HEK293 (cell line): ENCODE results near the gene WAPL.
A peak's percentile ranks its signal among the peaks of the same experiment; 100 is the strongest.

ENCODE experiments used
- CTCF ChIA-PET: fragments of 350-600 bp; formaldehyde crosslinking; extraction: SDS; loops from one replicate; lab custom pipeline; 2021; ENCODE audit warnings: antibody characterized with exemption; lab: Yijun Ruan, JAX
- POLR2A ChIA-PET: fragments of 300-600 bp; formaldehyde crosslinking; extraction: SDS; loops from one replicate; lab custom pipeline; 2020; ENCODE audit warnings: antibody characterized with exemption, inconsistent platforms; lab: Yijun Ruan, JAX
- H3K27ac ChIP-seq: fragments of 200-500 bp; sonication (Bioruptor generic); 2 replicates; pipeline ENCODE4 v1.5.1; 2014; ENCODE audit warnings: low read depth, low read length, control low read depth, inconsistent platforms; ENCODE audit errors: extremely low read depth
- H3K36me3 ChIP-seq, 2 experiments: fragments of 200-500 bp in 1 of 2; sonication (Bioruptor generic) in 1 of 2; 1 replicate in 1 of 2; 2 replicates in 1 of 2; pipeline ENCODE4 v1.5.1; 2014 to 2017; ENCODE audit warnings: inconsistent platforms in 2 of 2, low read length in 2 of 2; ENCODE audit not compliant: control insufficient read depth in 2 of 2, insufficient read depth in 1 of 2
- H3K4me1 ChIP-seq: fragments of 200-500 bp; sonication (Bioruptor generic); 2 replicates; pipeline ENCODE4 v1.5.1; 2014; ENCODE audit warnings: mild to moderate bottlenecking, low read length, inconsistent platforms; ENCODE audit not compliant: control insufficient read depth, insufficient read depth
- H3K4me3 ChIP-seq: 2 replicates; pipeline ENCODE4 v1.5.1; 2011; ENCODE audit warnings: low read depth, mild to moderate bottlenecking, control low read depth, low read length, moderate library complexity
- H3K9me3 ChIP-seq: fragments of 200-500 bp; sonication (Bioruptor generic); 2 replicates; pipeline ENCODE4 v1.5.1; 2014; ENCODE audit warnings: low read depth, low read length, inconsistent platforms; ENCODE audit not compliant: control insufficient read depth, insufficient read depth
- BCL6B ChIP-seq: fragments of 450-650 bp; formaldehyde crosslinking; IDR thresholded peaks from 2 replicates; pipeline ENCODE4 v1.5.1; 2017; ENCODE audit warnings: missing biosample characterization, missing genetic modification characterization
- GLIS1 ChIP-seq: fragments of 450-650 bp; formaldehyde crosslinking; IDR thresholded peaks from 2 replicates; pipeline ENCODE4 v1.5.1; 2016; ENCODE audit warnings: missing biosample characterization, missing genetic modification characterization
- GLIS2 ChIP-seq: fragments of 450-650 bp; formaldehyde crosslinking; IDR thresholded peaks from 2 replicates; pipeline ENCODE4 v1.5.1; 2016; ENCODE audit warnings: missing biosample characterization, missing genetic modification characterization
- IKZF3 ChIP-seq: fragments of 450-650 bp; IDR thresholded peaks from 2 replicates; pipeline ENCODE4 v1.5.0; 2018; ENCODE audit warnings: missing biosample characterization, mild to moderate bottlenecking, missing genetic modification characterization, moderate library complexity
- INSM2 ChIP-seq: fragments of 450-650 bp; formaldehyde crosslinking; IDR thresholded peaks from 2 replicates; pipeline ENCODE4 v1.5.1; 2016; ENCODE audit warnings: missing biosample characterization, missing genetic modification characterization
- KLF10 ChIP-seq: fragments of 450-650 bp; IDR thresholded peaks from 2 replicates; pipeline ENCODE4 v1.5.1; 2018; ENCODE audit warnings: missing biosample characterization, mild to moderate bottlenecking, missing genetic modification characterization
- KLF16 ChIP-seq: fragments of 450-650 bp; formaldehyde crosslinking; IDR thresholded peaks from 2 replicates; pipeline ENCODE4 v1.5.1; 2017; ENCODE audit warnings: missing biosample characterization, missing genetic modification characterization
- KLF7 ChIP-seq: fragments of 450-650 bp; formaldehyde crosslinking; IDR thresholded peaks from 2 replicates; pipeline ENCODE4 v1.5.1; 2016; ENCODE audit warnings: missing biosample characterization, missing genetic modification characterization, borderline replicate concordance
- PBX3 ChIP-seq: sonication (generic); formaldehyde crosslinking; IDR thresholded peaks from 2 replicates; pipeline ENCODE4 v1.8.1; 2022; ENCODE audit warnings: mild to moderate bottlenecking, moderate library complexity, missing genetic modification reagents
- PRDM1 ChIP-seq: fragments of 450-650 bp; formaldehyde crosslinking; IDR thresholded peaks from 2 replicates; pipeline ENCODE4; 2016; ENCODE audit warnings: missing biosample characterization, missing genetic modification characterization
- PRDM4 ChIP-seq: fragments of 450-650 bp; formaldehyde crosslinking; IDR thresholded peaks from 2 replicates; pipeline ENCODE4 v1.5.1; 2017; ENCODE audit warnings: missing biosample characterization, missing genetic modification characterization
- SALL2 ChIP-seq: fragments of 450-650 bp; formaldehyde crosslinking; IDR thresholded peaks from 2 replicates; pipeline ENCODE4 v1.5.0; 2017; ENCODE audit warnings: missing biosample characterization, mild to moderate bottlenecking, missing genetic modification characterization, borderline replicate concordance
- SCRT2 ChIP-seq: fragments of 450-650 bp; formaldehyde crosslinking; IDR thresholded peaks from 2 replicates; pipeline ENCODE4 v1.5.1; 2016; ENCODE audit warnings: missing biosample characterization, missing genetic modification characterization
- ZBTB17 ChIP-seq: fragments of 450-650 bp; formaldehyde crosslinking; IDR thresholded peaks from 2 replicates; pipeline ENCODE4 v1.5.1; 2016; ENCODE audit warnings: missing biosample characterization, missing genetic modification characterization
- ZBTB20 ChIP-seq: fragments of 450-650 bp; formaldehyde crosslinking; IDR thresholded peaks from 2 replicates; pipeline ENCODE4 v1.5.1; 2016; ENCODE audit warnings: missing biosample characterization, missing genetic modification characterization
- ZBTB8A ChIP-seq: fragments of 450-650 bp; formaldehyde crosslinking; IDR thresholded peaks from 2 replicates; pipeline ENCODE4 v1.5.1; 2016; ENCODE audit warnings: missing biosample characterization, missing genetic modification characterization
- ZEB2 ChIP-seq: fragments of 450-650 bp; formaldehyde crosslinking; IDR thresholded peaks from 2 replicates; pipeline ENCODE4 v1.5.1; 2016; ENCODE audit warnings: missing biosample characterization, missing genetic modification characterization
- ZNF114 ChIP-seq: fragments of 450-650 bp; formaldehyde crosslinking; IDR thresholded peaks from 2 replicates; pipeline ENCODE4 v1.5.0; 2017; ENCODE audit warnings: missing biosample characterization, missing genetic modification characterization
- ZNF138 ChIP-seq: fragments of 450-650 bp; formaldehyde crosslinking; IDR thresholded peaks from 2 replicates; pipeline ENCODE4 v1.5.1; 2016; ENCODE audit warnings: missing biosample characterization, missing genetic modification characterization, borderline replicate concordance
- ZNF16 ChIP-seq: fragments of 450-650 bp; formaldehyde crosslinking; IDR thresholded peaks from 2 replicates; pipeline ENCODE4 v1.5.1; 2016; ENCODE audit warnings: low read depth, missing biosample characterization, missing genetic modification characterization
- ZNF223 ChIP-seq: fragments of 450-650 bp; formaldehyde crosslinking; IDR thresholded peaks from 2 replicates; pipeline ENCODE4 v1.5.1; 2016; ENCODE audit warnings: missing biosample characterization, missing genetic modification characterization
- ZNF23 ChIP-seq: fragments of 450-650 bp; formaldehyde crosslinking; IDR thresholded peaks from 2 replicates; pipeline ENCODE4 v1.5.1; 2016; ENCODE audit warnings: missing biosample characterization, missing genetic modification characterization, borderline replicate concordance
- ZNF555 ChIP-seq: fragments of 450-650 bp; formaldehyde crosslinking; conservative IDR thresholded peaks from 2 replicates; pipeline ENCODE4 v1.5.1; 2017; ENCODE audit warnings: missing biosample characterization, mild to moderate bottlenecking, missing genetic modification characterization, inconsistent platforms
- ZNF580 ChIP-seq: fragments of 450-650 bp; formaldehyde crosslinking; IDR thresholded peaks from 2 replicates; pipeline ENCODE4 v1.5.1; 2016; ENCODE audit warnings: missing biosample characterization, missing genetic modification characterization
- ZNF76 ChIP-seq: fragments of 450-650 bp; formaldehyde crosslinking; IDR thresholded peaks from 2 replicates; pipeline ENCODE4; 2016; ENCODE audit warnings: low read depth, missing biosample characterization, missing genetic modification characterization, borderline replicate concordance
- ZNF785 ChIP-seq: fragments of 450-650 bp; formaldehyde crosslinking; IDR thresholded peaks from 2 replicates; pipeline ENCODE4 v1.5.1; 2016; ENCODE audit warnings: missing biosample characterization, missing genetic modification characterization
- ZSCAN30 ChIP-seq: fragments of 450-650 bp; IDR thresholded peaks from 2 replicates; pipeline ENCODE4 v1.5.1; 2018; ENCODE audit warnings: missing biosample characterization, mild to moderate bottlenecking, missing genetic modification characterization, moderate library complexity
- ZSCAN5A ChIP-seq: fragments of 450-650 bp; formaldehyde crosslinking; IDR thresholded peaks from 2 replicates; pipeline ENCODE4 v1.5.1; 2016; ENCODE audit warnings: missing biosample characterization, missing genetic modification characterization

The WAPL gene

GRCh38 chr10:86521678-86522509 lies at the start of gene WAPL:
TSS of gene WAPL (minus strand) at chr10:86521792. CDS start at chr10:86518069, 3,723 bp downstream.
- POLR2A ChIA-PET, result interaction anchor here (0.7 to 2.4 kb wide), 3 partner anchors 12 to 122 kb away, joined by 3 to 10 read pairs (median 6); no protein-coding TSS in a partner anchor
- Histone ChIP-seq H3K9me3 (no peaks in the 10 kb centered on the region), H3K36me3 (peaks cover 10 to 15% of the 10 kb centered on the region in 2 experiments), H3K4me3 (peak within 1 kb of the TSS; percentile 83), H3K4me1 (peaks cover 21% of the 10 kb centered on the region), H3K27ac (peak within 1 kb of the TSS; percentile 91)
- CTCF ChIA-PET, result interaction anchor here (0.6 kb wide), 1 partner anchor 119 kb away, joined by 3 read pairs; no protein-coding TSS in a partner anchor
- TF ChIP-seq ZNF138 (tag by site-specific recombination), result no peak
- no peak for TF ChIP-seq GLIS2 (tag by site-specific recombination)
- TF ChIP-seq ZNF16 (tag by site-specific recombination), result no peak
- TF ChIP-seq ZSCAN5A (tag by site-specific recombination), result peak; percentile 68; the same call in 1 of the 2 replicates
- no peak for TF ChIP-seq SALL2 (tag by site-specific recombination)
- no peak for TF ChIP-seq GLIS1 (tag by site-specific recombination)
- 0 out of 2 replicates have a peak, but pooled peaks have one; percentile 14 for TF ChIP-seq KLF10 (tag by site-specific recombination)
- 0 out of 2 replicates have a peak, but pooled peaks have one; percentile 25 for TF ChIP-seq PRDM4
- TF ChIP-seq ZNF785 (tag by site-specific recombination), result 0 out of 2 replicates have a peak, but pooled peaks have one; percentile 38
- TF ChIP-seq IKZF3 (tag by site-specific recombination), result 0 out of 2 replicates have a peak, but pooled peaks have one; percentile 27
- TF ChIP-seq KLF16 (tag by site-specific recombination), result no peak
- TF ChIP-seq INSM2, result peak; percentile 29; the same call in 1 of the 2 replicates
- TF ChIP-seq ZBTB8A (tag by site-specific recombination), result peak; percentile 78
- 0 out of 2 replicates have a peak, but pooled peaks have one; percentile 16 for TF ChIP-seq ZNF580 (tag by site-specific recombination)
- TF ChIP-seq KLF7 (tag by site-specific recombination), result no peak
- TF ChIP-seq ZNF114 (tag by site-specific recombination), result no peak
- peak; percentile 15; the same call in 1 of the 2 replicates for TF ChIP-seq ZNF223 (tag by site-specific recombination)
- peak; percentile 59; the same call in 1 of the 2 replicates for TF ChIP-seq ZEB2 (tag by site-specific recombination)
- no peak for TF ChIP-seq PRDM1 (tag by site-specific recombination)
- TF ChIP-seq SCRT2 (tag by site-specific recombination), result no peak
- no peak for TF ChIP-seq BCL6B
- peak; percentile 88 for TF ChIP-seq ZSCAN30
- TF ChIP-seq ZNF76 (tag by site-specific recombination), result peak; percentile 98
- TF ChIP-seq PBX3, result peak; percentile 66
- TF ChIP-seq ZBTB20 (tag by site-specific recombination), result peak; percentile 91
- TF ChIP-seq ZNF23 (tag by site-specific recombination), result no peak
- no peak for TF ChIP-seq ZNF555 (tag by site-specific recombination)
- TF ChIP-seq ZBTB17 (tag by site-specific recombination), result peak; percentile 15; the same call in 1 of the 2 replicates
